Measurements from ENCODE around the gene OR2F2. TPM values are rescaled to one million over a fixed set of nuclear protein-coding genes. Genes with fewer than 3 reads are reported as not detected.

The OR2F2 gene
- total RNA-seq, 1 donor from 2014 or later = not detected

GRCh38 chr7:143967398-143967797 is 32.4 kb downstream of the OR2F2 start:
- Histone ChIP-seq H3K9me3 (replicated peaks) (peaks cover 10% of the 10 kb centered on the region), H3K36me3 (no peaks in the 10 kb centered on the region), H3K27me3 (ENCODE audit: low read depth) (no peaks in the 10 kb centered on the region), H3K4me1 (no peaks in the 10 kb centered on the region), H3K4me3 (no peak overlapping the region), H3K27ac (replicated peaks) (no peak overlapping the region)
- no peak for DNase-seq
- no peak for TF ChIP-seq CTCF (IDR thresholded peaks at IDR 0.05; ENCODE audit: borderline replicate concordance)
- intact Hi-C loops (cut with micrococcal nuclease) = no loop called here

GRCh38 chr7:143973870-143974416 is 38.9 kb downstream of the OR2F2 start:
- Histone ChIP-seq H3K9me3 (replicated peaks) (peaks cover 11% of the 10 kb centered on the region), H3K36me3 (no peaks in the 10 kb centered on the region), H3K4me1 (no peaks in the 10 kb centered on the region), H3K27me3 (ENCODE audit: low read depth) (no peaks in the 10 kb centered on the region), H3K4me3 (no peak overlapping the region), H3K27ac (replicated peaks) (no peak overlapping the region)
- intact Hi-C loops (cut with micrococcal nuclease) = no loop called here
- no peak for TF ChIP-seq CTCF (IDR thresholded peaks at IDR 0.05; ENCODE audit: borderline replicate concordance)
- no peak for DNase-seq

- no peak for DNase-seq
- Histone ChIP-seq H3K27ac (replicated peaks) (no peak overlapping the region), H3K36me3 (no peaks in the 10 kb centered on the region), H3K27me3 (ENCODE audit: low read depth) (no peaks in the 10 kb centered on the region), H3K4me1 (no peaks in the 10 kb centered on the region), H3K4me3 (no peak overlapping the region), H3K9me3 (replicated peaks) (peaks cover 11% of the 10 kb centered on the region)
- intact Hi-C loops (cut with micrococcal nuclease) = no loop called here
- no peak for TF ChIP-seq CTCF (IDR thresholded peaks at IDR 0.05; ENCODE audit: borderline replicate concordance)
These were observed 39.4 kb downstream of the OR2F2 start for GRCh38 chr7:143974459-143974858.

GRCh38 chr7:143975617-143976016 is 40.6 kb downstream of the OR2F2 start:
- H3K27me3 ChIP-seq (ENCODE audit: low read depth) = no peaks in the 10 kb centered on the region
- intact Hi-C loops (cut with micrococcal nuclease) = no loop called here

GRCh38 chr7:143978585-143978984 is 43.6 kb downstream of the OR2F2 start:
- intact Hi-C loops (cut with micrococcal nuclease) = no loop called here
- no peaks in the 10 kb centered on the region for H3K9me3 ChIP-seq (replicated peaks)
- H3K36me3 ChIP-seq = no peaks in the 10 kb centered on the region
- no peak for TF ChIP-seq CTCF (IDR thresholded peaks at IDR 0.05; ENCODE audit: borderline replicate concordance)
- no peak overlapping the region for H3K4me3 ChIP-seq
- no peaks in the 10 kb centered on the region for H3K27me3 ChIP-seq (ENCODE audit: low read depth)
- no peak for DNase-seq
- H3K27ac ChIP-seq (replicated peaks) = no peak overlapping the region
- no peaks in the 10 kb centered on the region for H3K4me1 ChIP-seq

More at GRCh38 chr7:143975617-143976016, 40.6 kb downstream of the OR2F2 start:
- peaks cover 11% of the 10 kb centered on the region for H3K9me3 ChIP-seq (replicated peaks)
- H3K27ac ChIP-seq (replicated peaks) = no peak overlapping the region
- no peak for DNase-seq
- H3K36me3 ChIP-seq = no peaks in the 10 kb centered on the region
- H3K4me3 ChIP-seq = no peak overlapping the region
- no peak for TF ChIP-seq CTCF (IDR thresholded peaks at IDR 0.05; ENCODE audit: borderline replicate concordance)
- H3K4me1 ChIP-seq = no peaks in the 10 kb centered on the region

Data from left ventricle myocardium inferior (tissue), 1 donor.